Measurements from ENCODE around the gene CPNE8.

CPNE8 gene

DNA sequence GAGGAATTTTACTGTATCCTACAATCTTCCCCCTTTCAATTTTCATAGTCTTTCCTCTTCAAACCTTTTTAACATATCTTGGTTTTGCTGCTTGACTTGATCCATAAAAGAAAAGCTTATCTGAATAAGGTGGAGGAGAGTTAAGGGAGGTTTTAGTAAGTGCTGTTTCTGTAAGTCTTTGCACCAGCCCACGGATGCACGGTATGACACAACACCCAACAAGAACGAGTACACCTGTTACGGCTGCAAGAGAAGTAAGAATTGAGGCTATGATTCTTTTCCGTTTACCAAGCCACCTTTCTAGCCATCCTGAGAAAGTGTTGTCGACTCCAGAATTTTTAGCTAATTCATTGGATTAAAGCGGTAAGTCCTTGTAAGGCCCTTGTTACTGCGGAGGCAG is 26.1 kb upstream of the CPNE8 start:
- in situ Hi-C loops (cut with MboI; ENCODE audit: low sequenced_read_pairs, unreplicated experiment): no loop called here
- no peak for DNase-seq (ENCODE audit: low spot score)
- TF ChIP-seq, protein P1, sequence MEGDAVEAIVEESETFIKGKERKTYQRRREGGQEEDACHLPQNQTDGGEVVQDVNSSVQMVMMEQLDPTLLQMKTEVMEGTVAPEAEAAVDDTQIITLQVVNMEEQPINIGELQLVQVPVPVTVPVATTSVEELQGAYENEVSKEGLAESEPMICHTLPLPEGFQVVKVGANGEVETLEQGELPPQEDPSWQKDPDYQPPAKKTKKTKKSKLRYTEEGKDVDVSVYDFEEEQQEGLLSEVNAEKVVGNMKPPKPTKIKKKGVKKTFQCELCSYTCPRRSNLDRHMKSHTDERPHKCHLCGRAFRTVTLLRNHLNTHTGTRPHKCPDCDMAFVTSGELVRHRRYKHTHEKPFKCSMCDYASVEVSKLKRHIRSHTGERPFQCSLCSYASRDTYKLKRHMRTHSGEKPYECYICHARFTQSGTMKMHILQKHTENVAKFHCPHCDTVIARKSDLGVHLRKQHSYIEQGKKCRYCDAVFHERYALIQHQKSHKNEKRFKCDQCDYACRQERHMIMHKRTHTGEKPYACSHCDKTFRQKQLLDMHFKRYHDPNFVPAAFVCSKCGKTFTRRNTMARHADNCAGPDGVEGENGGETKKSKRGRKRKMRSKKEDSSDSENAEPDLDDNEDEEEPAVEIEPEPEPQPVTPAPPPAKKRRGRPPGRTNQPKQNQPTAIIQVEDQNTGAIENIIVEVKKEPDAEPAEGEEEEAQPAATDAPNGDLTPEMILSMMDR (IDR thresholded peaks at IDR 0.05; ENCODE audit: borderline replicate concordance, control extremely low read depth, extremely low read depth, insufficient read depth, missing control alignments): no peak

DNA sequence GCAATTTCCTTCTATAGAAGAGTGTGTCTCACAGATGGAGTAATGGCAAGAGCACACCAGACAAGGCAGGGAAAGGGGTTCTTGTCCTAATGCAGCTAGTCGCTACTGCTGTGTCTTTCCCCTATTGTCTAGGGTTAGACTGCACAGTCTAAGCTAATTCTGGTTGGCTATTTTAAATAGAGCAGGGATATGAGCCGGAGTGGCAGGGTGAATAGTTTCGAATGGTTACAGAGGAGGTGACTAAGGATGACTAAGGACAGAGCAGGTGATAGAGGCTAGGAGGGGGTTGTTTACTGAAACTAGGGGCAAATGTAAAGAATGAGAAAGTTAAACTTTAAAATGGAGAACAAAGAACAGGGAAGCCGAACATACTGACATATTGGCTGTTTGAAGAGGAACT is 25.6 kb upstream of the CPNE8 start:
- TF ChIP-seq, protein P1 (IDR thresholded peaks at IDR 0.05; ENCODE audit: borderline replicate concordance, control extremely low read depth, extremely low read depth, insufficient read depth, missing control alignments): no peak
- no peak for DNase-seq (ENCODE audit: low spot score)
- in situ Hi-C loops (cut with MboI; ENCODE audit: low sequenced_read_pairs, unreplicated experiment): no loop called here

DNA sequence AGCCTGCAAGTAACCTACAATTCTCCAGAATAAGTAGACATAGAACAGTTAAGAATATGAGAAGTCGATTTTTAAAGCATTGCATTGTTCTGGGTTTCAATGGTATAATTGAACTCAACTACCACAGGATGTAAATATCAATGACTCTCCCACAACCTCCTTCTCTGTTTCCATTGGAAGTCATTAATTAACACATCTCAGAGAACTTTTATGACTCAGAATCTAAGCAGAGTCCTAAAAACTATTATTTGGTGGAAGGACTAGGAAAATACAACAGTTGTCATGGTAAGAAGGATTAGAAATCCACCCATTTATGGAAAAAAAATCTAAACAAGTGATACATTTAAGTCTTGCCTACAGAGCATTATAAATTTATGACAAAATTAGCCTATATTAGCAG is 21.1 kb upstream of the CPNE8 start:
- no peak for DNase-seq (ENCODE audit: low spot score)
- in situ Hi-C loops (cut with MboI; ENCODE audit: low sequenced_read_pairs, unreplicated experiment): no loop called here

DNA sequence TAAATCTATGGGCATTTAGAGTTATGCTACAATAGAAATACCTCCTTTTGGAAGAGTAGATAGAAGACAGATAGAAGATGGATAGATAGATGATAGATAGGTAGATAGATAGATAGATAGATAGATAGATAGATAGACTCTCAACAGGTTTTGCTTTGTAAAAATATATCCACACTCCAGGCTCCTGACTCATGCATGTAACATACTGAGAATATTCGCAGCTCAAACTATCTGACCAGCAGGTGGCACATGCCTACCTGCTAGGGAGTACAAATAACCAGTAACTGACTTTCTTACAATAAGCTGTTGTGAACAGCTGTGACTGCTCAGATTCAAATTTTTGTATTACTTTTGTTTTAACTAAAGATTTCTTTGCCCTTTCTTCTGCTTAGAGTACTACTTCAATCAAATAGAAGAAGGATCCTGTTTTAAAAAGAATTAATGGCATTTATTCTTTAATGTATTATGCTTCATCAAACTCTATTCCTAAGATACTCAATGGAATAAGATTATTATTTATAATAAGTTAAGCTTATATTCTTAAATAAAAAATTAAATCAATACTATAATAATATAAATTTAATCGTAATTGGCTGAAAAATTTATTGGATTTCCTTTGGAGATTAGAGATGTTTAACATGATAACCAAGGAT is 15.8 kb upstream of the CPNE8 start:
- peak; percentile 24 for DNase-seq (ENCODE audit: low spot score)
- in situ Hi-C loops (cut with MboI; ENCODE audit: low sequenced_read_pairs, unreplicated experiment): loop anchor here (25.0 kb wide), 2 partner anchors 191 to 259 kb away; no protein-coding TSS in a partner anchor
- TF ChIP-seq, protein P1 (IDR thresholded peaks at IDR 0.05; ENCODE audit: borderline replicate concordance, control extremely low read depth, extremely low read depth, insufficient read depth, missing control alignments): peak; percentile 58

More for the DNA sequence above, 21.1 kb upstream of the CPNE8 start:
- TF ChIP-seq, protein P1 (IDR thresholded peaks at IDR 0.05; ENCODE audit: borderline replicate concordance, control extremely low read depth, extremely low read depth, insufficient read depth, missing control alignments): no peak

DNA sequence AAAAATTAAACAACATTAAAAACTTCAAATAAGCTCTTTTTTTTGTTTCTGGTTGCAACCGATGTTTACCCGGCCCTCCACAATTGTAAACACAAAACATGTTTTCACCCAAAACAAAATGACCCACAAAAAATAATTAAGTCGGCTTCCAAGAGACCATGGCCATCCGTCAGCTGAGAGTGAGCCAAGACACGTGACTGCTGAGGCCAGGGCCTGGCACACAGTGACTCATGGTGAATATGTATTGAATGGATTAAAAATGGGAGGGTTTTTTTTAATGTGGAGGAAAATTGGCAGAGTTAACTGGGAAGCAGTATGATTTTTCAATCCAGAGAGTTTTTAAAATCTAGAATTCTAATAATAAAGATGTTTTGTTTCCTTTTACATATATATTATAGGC is 13.8 kb upstream of the CPNE8 start:
- in situ Hi-C loops (cut with MboI; ENCODE audit: low sequenced_read_pairs, unreplicated experiment): loop anchor here (25.0 kb wide), 2 partner anchors 193 to 257 kb away; no protein-coding TSS in a partner anchor
- DNase-seq (ENCODE audit: low spot score): no peak
- TF ChIP-seq, protein P1 (IDR thresholded peaks at IDR 0.05; ENCODE audit: borderline replicate concordance, control extremely low read depth, extremely low read depth, insufficient read depth, missing control alignments): no peak

DNA sequence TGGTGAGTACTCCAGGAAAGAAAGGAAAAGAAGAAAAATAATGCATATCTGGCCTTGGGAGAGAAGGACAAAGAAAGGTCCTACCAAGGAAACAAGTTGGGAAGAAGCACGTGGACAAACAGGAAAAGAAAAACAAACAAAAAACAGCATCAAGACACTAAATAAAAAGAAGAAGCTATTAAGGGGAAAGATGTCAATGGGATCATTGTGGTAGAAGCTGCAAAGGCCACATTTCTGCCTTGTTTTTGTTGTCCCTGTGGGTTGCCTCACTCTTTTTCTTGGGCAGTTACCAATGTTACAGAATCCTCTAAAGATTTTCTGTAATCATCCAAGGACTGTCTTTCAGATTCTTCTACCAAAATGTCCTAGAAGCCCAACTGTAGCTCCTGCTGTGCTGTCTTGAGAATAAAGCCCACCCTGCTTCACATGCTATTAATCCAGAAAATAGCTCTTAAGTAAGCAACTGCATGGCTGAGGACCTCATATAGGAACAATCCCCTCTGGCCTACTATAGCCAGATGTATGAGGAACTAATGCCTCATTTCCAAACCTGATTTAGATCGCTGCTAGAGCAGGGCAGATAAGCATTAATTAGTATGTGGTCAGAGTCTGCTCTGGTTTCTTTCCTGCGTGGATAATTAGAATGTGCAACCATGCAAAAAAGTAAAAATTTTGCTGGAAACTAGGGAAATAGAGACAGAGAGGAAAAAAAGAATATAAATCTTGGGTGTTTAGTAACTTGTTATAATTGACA is 10.2 kb upstream of the CPNE8 start:
- DNase-seq (ENCODE audit: low spot score): no peak
- TF ChIP-seq, protein P1 (IDR thresholded peaks at IDR 0.05; ENCODE audit: borderline replicate concordance, control extremely low read depth, extremely low read depth, insufficient read depth, missing control alignments): no peak
- in situ Hi-C loops (cut with MboI; ENCODE audit: low sequenced_read_pairs, unreplicated experiment): loop anchor here (25.0 kb wide), 2 partner anchors 197 to 253 kb away; no protein-coding TSS in a partner anchor

Measured in GM13976 (cell line).